Body of pancreas (tissue), 4 donors: ENCODE results near the gene CADM1. TPM values are rescaled to one million over a fixed set of nuclear protein-coding genes. Genes with fewer than 3 reads are reported as not detected.

Experiments
- ATAC-seq: fragments of 150-250 bp; one replicate; pipeline ENCODE4 v1.9.1; 2016
- DNase-seq, 4 donors: peaks; one replicate each; pipeline ENCODE4 v3.0.0-alpha.2; 2019
- H3K27ac ChIP-seq, 4 donors: fragments of 200-600 bp; sonication (generic); 1 replicate in 3 of 4; 2 replicates in 1 of 4; pipeline versions ENCODE4 v1.5.1 to v1.6.1; 2016 to 2019; ENCODE audit warnings: mild to moderate bottlenecking in 1 of 4, mixed read lengths in 1 of 4, moderate library complexity in 1 of 4
- H3K27me3 ChIP-seq, 2 donors: fragments of 200-600 bp; sonication (generic); one replicate each; pipeline ENCODE4 v1.6.0; 2016; ENCODE audit warnings: mild to moderate bottlenecking in 1 of 2
- H3K36me3 ChIP-seq, 2 donors: fragments of 200-600 bp; sonication (generic); replicated peaks in 1 of 2; 2 replicates each; pipeline ENCODE4 v1.5.1; 2016; ENCODE audit warnings: low read depth in 2 of 2; ENCODE audit not compliant: insufficient read depth in 1 of 2
- H3K4me1 ChIP-seq: fragments of 200-600 bp; sonication (generic); one replicate; pipeline ENCODE4 v1.6.0; 2016
- H3K4me3 ChIP-seq, 2 donors: fragments of 200-600 bp; sonication (generic); 1 replicate in 1 of 2; 2 replicates in 1 of 2; pipeline ENCODE4 v1.5.1; 2016 to 2019
- H3K9me3 ChIP-seq, 3 donors: fragments of 200-600 bp; sonication (generic); 1 replicate in 2 of 3; 2 replicates in 1 of 3; pipeline ENCODE4 v1.5.1; 2016
- CTCF ChIP-seq, 7 experiments: fragments of 450-650 bp in 4 of 7; fragments of 200-600 bp in 3 of 7; sonication (generic) in 3 of 7; IDR thresholded peaks; one replicate each; pipeline ENCODE4 v1.5.1; 2016 to 2019; ENCODE audit warnings: antibody characterized with exemption in 7 of 7
- POLR2A ChIP-seq, 3 donors: fragments of 450-650 bp; IDR thresholded peaks; one replicate each; pipeline ENCODE4 v1.6.1; 2016; ENCODE audit warnings: antibody characterized with exemption in 3 of 3, mild to moderate bottlenecking in 2 of 3
- WGBS, 2 donors: methylation state at CpG; one replicate each; pipeline ENCODE4 v1.1.5; 2017; 5-methylcytosine and 5-hydroxymethylcytosine counted together
- intact Hi-C: fragments of 100-400 bp; cut with DNase I; formaldehyde crosslinking; loops from one replicate; pipeline ENCODE4 v1.15.1; 2023
- total RNA-seq, 2 donors: library from RNA; depleted of rRNA; stranded (reverse); fragments of >200 nt; gene quantifications; one replicate each; pipeline ENCODE4 v1.1.0, GENCODE V29; 2016

The CADM1 gene
- total RNA-seq, 2 donors from 2014 or later: 12.5 to 13.7 TPM

- Histone ChIP-seq H3K36me3 (no peaks in the 10 kb centered on the region), H3K27me3 (no peaks in the 10 kb centered on the region), H3K4me3 (no peak overlapping the region), H3K4me1 (no peaks in the 10 kb centered on the region), H3K27ac (no peak overlapping the region), H3K9me3 (no peaks in the 10 kb centered on the region)
- TF ChIP-seq CTCF (IDR thresholded peaks at IDR 0.05) (no peak), POLR2A (IDR thresholded peaks at IDR 0.05) (no peak)
- 51 to 66% methylated on average over 4 of the region's 4 CpGs for WGBS, 2 donors
- DNase-seq (no peak), ATAC-seq (no peak)
- intact Hi-C loops: no loop called here
Measured at GRCh38 chr11:115458877-115459276, 45.3 kb downstream of the CADM1 start.

GRCh38 chr11:115456019-115456418 lies 48.2 kb downstream of the CADM1 start:
- DNase-seq (no peak), ATAC-seq (no peak)
- no peak overlapping the region for H3K4me3 ChIP-seq
- TF ChIP-seq POLR2A (IDR thresholded peaks at IDR 0.05) (no peak), CTCF (IDR thresholded peaks at IDR 0.05) (no peak)
- H3K27ac ChIP-seq: no peak overlapping the region
- H3K36me3 ChIP-seq: no peaks in the 10 kb centered on the region
- H3K27me3 ChIP-seq: no peaks in the 10 kb centered on the region
- H3K9me3 ChIP-seq: no peaks in the 10 kb centered on the region
- no peaks in the 10 kb centered on the region for H3K4me1 ChIP-seq
- intact Hi-C loops: no loop called here

GRCh38 chr11:115455613-115456012 lies 48.6 kb downstream of the CADM1 start:
- H3K27me3 ChIP-seq: no peaks in the 10 kb centered on the region
- no peaks in the 10 kb centered on the region for H3K36me3 ChIP-seq
- 71 to 81% methylated on average over 4 of the region's 4 CpGs for WGBS, 2 donors
- ATAC-seq (no peak), DNase-seq (no peak)
- intact Hi-C loops: no loop called here
- TF ChIP-seq POLR2A (IDR thresholded peaks at IDR 0.05) (no peak), CTCF (IDR thresholded peaks at IDR 0.05) (no peak)
- H3K4me3 ChIP-seq: no peak overlapping the region
- H3K27ac ChIP-seq: no peak overlapping the region
- no peaks in the 10 kb centered on the region for H3K4me1 ChIP-seq
- no peaks in the 10 kb centered on the region for H3K9me3 ChIP-seq

GRCh38 chr11:115454525-115454924 lies 49.7 kb downstream of the CADM1 start:
- Histone ChIP-seq H3K4me1 (no peaks in the 10 kb centered on the region), H3K27me3 (no peaks in the 10 kb centered on the region), H3K36me3 (no peaks in the 10 kb centered on the region), H3K9me3 (no peaks in the 10 kb centered on the region), H3K27ac (no peak overlapping the region), H3K4me3 (no peak overlapping the region)
- ATAC-seq (no peak), DNase-seq (no peak)
- 60 to 83% methylated on average over 1 of the region's 1 CpG for WGBS, 2 donors
- intact Hi-C loops: no loop called here
- TF ChIP-seq POLR2A (IDR thresholded peaks at IDR 0.05): no peak
- no peak for TF ChIP-seq CTCF (IDR thresholded peaks at IDR 0.05)

- no peak overlapping the region for H3K27ac ChIP-seq
- no peak for DNase-seq
- H3K4me3 ChIP-seq: no peak overlapping the region
- no peaks in the 10 kb centered on the region for H3K27me3 ChIP-seq
- H3K4me1 ChIP-seq: no peaks in the 10 kb centered on the region
- H3K9me3 ChIP-seq: no peaks in the 10 kb centered on the region
- intact Hi-C loops: no loop called here
- TF ChIP-seq CTCF (IDR thresholded peaks at IDR 0.05) (no peak), POLR2A (IDR thresholded peaks at IDR 0.05) (no peak)
- WGBS, 2 donors: 75 to 91% methylated on average over 1 of the region's 1 CpG
- no peak for ATAC-seq
- H3K36me3 ChIP-seq: no peaks in the 10 kb centered on the region
Measured at GRCh38 chr11:115453693-115454490, 50.3 kb downstream of the CADM1 start.
